Right lobe of liver (tissue), 6 donors: Measurements from ENCODE around the gene TSEN34. TPM values are rescaled to one million over a fixed set of nuclear protein-coding genes. Genes with fewer than 3 reads are reported as not detected.
"Not testable (repeated sequence)": the region's sequence is repeated elsewhere in the genome, so short reads cannot be mapped to it uniquely, and the experiment has no call there.

Experiments used
- ATAC-seq, 4 donors: fragments of 200-7000 bp; cut with Tn5 transposase; one replicate each; pipeline ENCODE4 v1.9.1; 2020; ENCODE audit warnings: mild to moderate bottlenecking in 4 of 4, moderate library complexity in 4 of 4
- DNase-seq, 3 donors: peaks; one replicate each; pipeline ENCODE4 v3.0.0-alpha.2; 2020
- H3K27ac ChIP-seq, 3 donors: fragments of 200-600 bp; one replicate each; pipeline ENCODE4 v1.8.0; 2022
- H3K27me3 ChIP-seq, 2 donors: fragments of 200-600 bp; one replicate each; pipeline ENCODE4 v1.8.0; 2022
- H3K36me3 ChIP-seq, 4 donors: fragments of 200-600 bp; sonication (generic) in 1 of 4; one replicate each; pipeline versions ENCODE4 v1.5.1 to v1.8.0; 2017 to 2022; ENCODE audit warnings: control low read depth in 1 of 4
- H3K4me1 ChIP-seq, 4 donors: fragments of 200-600 bp; sonication (generic) in 1 of 4; one replicate each; pipeline versions ENCODE4 v1.5.1 to v1.8.0; 2017 to 2022; ENCODE audit warnings: control low read depth in 1 of 4
- H3K4me3 ChIP-seq, 3 donors: fragments of 200-600 bp; one replicate each; pipeline ENCODE4 v1.8.0; 2022
- H3K9me3 ChIP-seq, 4 donors: fragments of 200-600 bp; sonication (generic) in 1 of 4; one replicate each; pipeline versions ENCODE4 v1.5.1 to v1.8.0; 2017 to 2022; ENCODE audit warnings: control low read depth in 1 of 4
- CTCF ChIP-seq, 4 donors: fragments of 200-600 bp in 3 of 4; fragments of 450-650 bp in 1 of 4; IDR thresholded peaks; one replicate each; pipeline versions ENCODE4 v1.5.1 to v1.8.0; 2016 to 2022; ENCODE audit warnings: antibody characterized with exemption in 4 of 4, mild to moderate bottlenecking in 2 of 4
- POLR2A ChIP-seq: fragments of 450-650 bp; IDR thresholded peaks from one replicate; pipeline ENCODE4 v1.6.1; 2017; ENCODE audit warnings: antibody characterized with exemption, mild to moderate bottlenecking
- WGBS: methylation state at CpG from one replicate; pipeline ENCODE4 v1.1.6; 2018; ENCODE audit warnings: low coverage, low lambda C conversion rate; ENCODE audit not compliant: insufficient coverage; ENCODE audit errors: missing lambda C conversion rate; 5-methylcytosine and 5-hydroxymethylcytosine counted together
- intact Hi-C, 2 donors: fragments of 100-400 bp; cut with DNase I; formaldehyde crosslinking; loops; one replicate each; pipeline versions ENCODE4 v1.11.2 to v1.14.1; 2022
- total RNA-seq, 6 experiments: library from RNA; depleted of rRNA in 2 of 6; stranded (reverse); fragments of >200 nt in 2 of 6; fragmentation: NEBNext Ultra II Directional in 3 of 6; extraction: Animal tissue kit (Norgen Biotek cat#: 25700) in 3 of 6; gene quantifications; one replicate each; pipeline versions ENCODE4 v1.1.0 to v1.2.4, GENCODE V29; 2016 to 2023
- donor health status: DM: no; HTN: yes; CAD: no.
- donor health status: DM: no; HTN: no; CAD: no.
- donor health status: DM: no; HTN: no; CAD: no.
- donor health status: DM: no; HTN: yes; CAD: no.
- donor health status: DM: no; HTN: yes; CAD: no.

Gene TSEN34
- total RNA-seq, 6 experiments from 2014 or later, result 11.8 to 31.9 (median 17.9) TPM

- Histone ChIP-seq H3K36me3 (no peaks in the 10 kb centered on the region), H3K27me3 (no peaks in the 10 kb centered on the region), H3K27ac (no peak overlapping the region), H3K4me3 (no peak overlapping the region), H3K4me1 (no peaks in the 10 kb centered on the region), H3K9me3 (no peaks in the 10 kb centered on the region)
- intact Hi-C loops, result loop anchor here (5.0 kb wide), 1 partner anchor 62 kb away; the partner anchor contains the start of gene TMC4 (in 2 of the 2)
- 67% methylated on average over 5 of the region's 5 CpGs for WGBS
- DNase-seq (no peak), ATAC-seq (no peak)
- TF ChIP-seq CTCF (IDR thresholded peaks at IDR 0.05) (no peak), POLR2A (no peak)
Measured at GRCh38 chr19:54233941-54234340, 42.8 kb downstream of the TSEN34 start.

- H3K27ac ChIP-seq, intact Hi-C loops, H3K36me3 ChIP-seq, H3K27me3 ChIP-seq, H3K9me3 ChIP-seq, H3K4me1 ChIP-seq, H3K4me3 ChIP-seq: not testable (repeated sequence)
- 80% methylated on average over 1 of the region's 21 CpGs for WGBS
- DNase-seq, result peak in 1 of 3 donors; percentile 17
- peak in 2 of 4 donors; percentile 9 to 13 for ATAC-seq
Measured at GRCh38 chr19:54239491-54240371, 48.6 kb downstream of the TSEN34 start.

- H3K9me3 ChIP-seq, H3K36me3 ChIP-seq, intact Hi-C loops, H3K27ac ChIP-seq, H3K4me1 ChIP-seq, H3K27me3 ChIP-seq, H3K4me3 ChIP-seq: not testable (repeated sequence)
- WGBS, result 33% methylated on average over 5 of the region's 22 CpGs
- ATAC-seq (peak in 2 of 4 donors; percentile 28 to 52), DNase-seq (peak in 1 of 3 donors; percentile 38)
Measured at GRCh38 chr19:54240372-54241336, 49.5 kb downstream of the TSEN34 start.

GRCh38 chr19:54242234-54242633 lies 51.1 kb downstream of the TSEN34 start:
- H3K9me3 ChIP-seq, H3K27ac ChIP-seq, H3K4me3 ChIP-seq, H3K4me1 ChIP-seq, H3K36me3 ChIP-seq, intact Hi-C loops, H3K27me3 ChIP-seq: not testable (repeated sequence)
- DNase-seq, result peak in 1 of 3 donors; percentile 43
- ATAC-seq, result peak in 3 of 4 donors; percentile 9 to 21 (median 19)
- WGBS, result no CpG with 5 or more reads among the region's 4 CpGs

- H3K27me3 ChIP-seq, H3K27ac ChIP-seq, intact Hi-C loops, H3K9me3 ChIP-seq, H3K36me3 ChIP-seq, H3K4me3 ChIP-seq, H3K4me1 ChIP-seq: not testable (repeated sequence)
- no CpG with 5 or more reads among the region's 6 CpGs for WGBS
- ATAC-seq (peak; percentile 64 to 75 (median 70)), DNase-seq (peak in 1 of 3 donors; percentile 43)
Measured at GRCh38 chr19:54242646-54243045, 51.5 kb downstream of the TSEN34 start, which contains the start of gene LILRA6. Gene LILRA6, minus strand, starts transcription at chr19:54242790.

- H3K4me3 ChIP-seq, H3K4me1 ChIP-seq, H3K36me3 ChIP-seq, H3K27me3 ChIP-seq, H3K9me3 ChIP-seq, intact Hi-C loops, DNase-seq, H3K27ac ChIP-seq: not testable (repeated sequence)
- no CpG with 5 or more reads among the region's 8 CpGs for WGBS
- peak in 1 of 4 donors; percentile 7 for ATAC-seq
Measured at GRCh38 chr19:54243809-54244208, 52.7 kb downstream of the TSEN34 start.

Other genes starting within 250 kb of the TSEN34 start
- under 1 TPM in 1 of 6 experiments, not detected in 5; 0.02 TPM for gene CACNG8, start 228.4 kb upstream of the TSEN34 start, total RNA-seq
- not detected for gene CACNG6, start 199.7 kb upstream of the TSEN34 start, total RNA-seq
- gene VSTM1, start 127.4 kb upstream of the TSEN34 start, total RNA-seq, result under 1 TPM in 1 of 6 experiments, not detected in 5; 0.37 TPM
- gene TARM1, start 109.9 kb upstream of the TSEN34 start, total RNA-seq, result not detected
- 1 to 10 TPM in 3 of 6 experiments, under 1 TPM in 3; 0.53 to 2.6 (median 1.0) TPM for gene OSCAR, start 90.5 kb upstream of the TSEN34 start, total RNA-seq
- gene NDUFA3, start 88.5 kb upstream of the TSEN34 start, total RNA-seq, result 10 to 100 TPM; 29.2 to 77.3 (median 70.1) TPM
- 1 to 10 TPM; 3.5 to 8.2 (median 5.7) TPM for gene TFPT, start 75.7 kb upstream of the TSEN34 start, total RNA-seq
- 10 to 100 TPM; 22.1 to 34.9 (median 27.9) TPM for gene PRPF31, start 75.6 kb upstream of the TSEN34 start, total RNA-seq
- gene CNOT3, start 53.5 kb upstream of the TSEN34 start, total RNA-seq, result 10 to 100 TPM in 5 of 6 experiments, 1 to 10 TPM in 1; 7.1 to 21.6 (median 15.5) TPM
- gene LENG1, start 31.6 kb upstream of the TSEN34 start, total RNA-seq, result 1 to 10 TPM; 1.2 to 3.5 (median 3.2) TPM
- 1 to 10 TPM in 3 of 6 experiments, under 1 TPM in 3; 0.18 to 2.4 (median 1.1) TPM for gene TMC4, start 18.1 kb upstream of the TSEN34 start, total RNA-seq
- gene MBOAT7, start 1.7 kb upstream of the TSEN34 start, total RNA-seq, result 10 to 100 TPM; 26.6 to 57.7 (median 32.9) TPM
- 100 to 1,000 TPM; 399 to 706 (median 486) TPM for gene RPS9, start 9.6 kb downstream of the TSEN34 start, total RNA-seq
- 1 to 10 TPM; 1.3 to 8.7 (median 6.2) TPM for gene LILRB3, start 31.7 kb downstream of the TSEN34 start, total RNA-seq
- gene LILRA6, start 51.5 kb downstream of the TSEN34 start, total RNA-seq, result 1 to 10 TPM in 3 of 6 experiments, under 1 TPM in 3; 0.61 to 4.9 (median 0.98) TPM
- 10 to 100 TPM in 2 of 6 experiments, 1 to 10 TPM in 4; 2.7 to 19.7 (median 8.4) TPM for gene LILRB5, start 66.0 kb downstream of the TSEN34 start, total RNA-seq
- gene LILRB2, start 89.8 kb downstream of the TSEN34 start, total RNA-seq, result 1 to 10 TPM; 1.6 to 9.8 (median 3.0) TPM
- 1 to 10 TPM in 5 of 6 experiments, under 1 TPM in 1; 0.98 to 4.3 (median 1.9) TPM for gene LILRA5, start 121.9 kb downstream of the TSEN34 start, total RNA-seq
- 1 to 10 TPM in 1 of 6 experiments, under 1 TPM in 2, not detected in 3; 0.12 to 1.2 (median 0.78) TPM for gene LILRA4, start 147.9 kb downstream of the TSEN34 start, total RNA-seq
- gene LAIR1, start 173.6 kb downstream of the TSEN34 start, total RNA-seq, result 10 to 100 TPM in 2 of 6 experiments, 1 to 10 TPM in 4; 2.9 to 15.3 (median 4.9) TPM
- under 1 TPM in 5 of 6 experiments, not detected in 1; 0.30 to 0.93 (median 0.35) TPM for gene TTYH1, start 224.2 kb downstream of the TSEN34 start, total RNA-seq